Omental fat pad (tissue), 4 donors: ENCODE measurements around the gene MALRD1. TPM values are rescaled to one million over a fixed set of nuclear protein-coding genes. Genes with fewer than 3 reads are reported as not detected.

Experiments
- ATAC-seq: fragments of 150-250 bp; one replicate; pipeline ENCODE4 v1.9.1; 2016; ENCODE audit warnings: mild to moderate bottlenecking, moderate library complexity; ENCODE audit not compliant: low FRiP score
- DNase-seq: peaks from one replicate; pipeline ENCODE4 v3.0.0-alpha.2; 2019; ENCODE audit warnings: low spot score
- CTCF ChIP-seq, 3 donors: fragments of 450-650 bp; IDR thresholded peaks; one replicate each; pipeline ENCODE4 v1.5.1; 2016 to 2017; ENCODE audit warnings: antibody characterized with exemption in 3 of 3, mild to moderate bottlenecking in 3 of 3, moderate library complexity in 2 of 3
- total RNA-seq, 4 donors: library from RNA; depleted of rRNA; stranded (reverse); fragments of >200 nt; gene quantifications; one replicate each; pipeline ENCODE4 v1.1.0, GENCODE V29; 2016

MALRD1 gene
- total RNA-seq, 4 donors from 2014 or later = 0.93 to 2.4 (median 1.4) TPM

GRCh38 chr10:19640566-19641263, 592.1 kb downstream of the MALRD1 start:
- no peak for DNase-seq
- no peak for ATAC-seq
- no peak for TF ChIP-seq CTCF (IDR thresholded peaks at IDR 0.05)

- DNase-seq (no peak), ATAC-seq (no peak)
- no peak for TF ChIP-seq CTCF (IDR thresholded peaks at IDR 0.05)
These were observed 602.9 kb downstream of the MALRD1 start for GRCh38 chr10:19651549-19651948.

- no peak for ATAC-seq
- TF ChIP-seq CTCF (IDR thresholded peaks at IDR 0.05) = no peak
- no peak for DNase-seq
These were observed 604.1 kb downstream of the MALRD1 start for GRCh38 chr10:19652750-19653149.

- DNase-seq = no peak
- ATAC-seq = no peak
- no peak for TF ChIP-seq CTCF (IDR thresholded peaks at IDR 0.05)
These were observed 605.3 kb downstream of the MALRD1 start for GRCh38 chr10:19653931-19654330.

- ATAC-seq = no peak
- no peak for DNase-seq
- TF ChIP-seq CTCF (IDR thresholded peaks at IDR 0.05) = no peak
These were observed 606.0 kb downstream of the MALRD1 start for GRCh38 chr10:19654576-19654975.

- no peak for DNase-seq
- TF ChIP-seq CTCF (IDR thresholded peaks at IDR 0.05) = no peak
- ATAC-seq = no peak
These were observed 607.9 kb downstream of the MALRD1 start for GRCh38 chr10:19656420-19657042.

GRCh38 chr10:19658131-19658530, 609.5 kb downstream of the MALRD1 start:
- DNase-seq (no peak), ATAC-seq (no peak)
- no peak for TF ChIP-seq CTCF (IDR thresholded peaks at IDR 0.05)
